ENCODE data around the gene CPA3. TPM values are rescaled to one million over a fixed set of nuclear protein-coding genes. Genes with fewer than 3 reads are reported as not detected.

Gene CPA3
- total RNA-seq, 4 donors from 2014 or later = 0.19 to 66.8 (median 7.1) TPM

GRCh38 chr3:148880681-148881080 lies 15.6 kb downstream of the CPA3 start:
- intact Hi-C loops (cut with DNase I) = no loop called here
- no peak for DNase-seq

GRCh38 chr3:148881286-148881685 lies 16.2 kb downstream of the CPA3 start:
- 91% methylated on average over 2 of the region's 2 CpGs for WGBS, 2 donors
- Histone ChIP-seq H3K4me3 (no peak overlapping the region), H3K36me3 (no peaks in the 10 kb centered on the region), H3K27ac (no peak overlapping the region), H3K4me1 (no peaks in the 10 kb centered on the region), H3K9me3 (no peaks in the 10 kb centered on the region), H3K27me3 (no peaks in the 10 kb centered on the region)
- TF ChIP-seq CTCF (IDR thresholded peaks at IDR 0.05) (no peak), POLR2A (IDR thresholded peaks at IDR 0.05) (no peak)
- no peak for DNase-seq
- intact Hi-C loops (cut with DNase I) = no loop called here

More at GRCh38 chr3:148880681-148881080, 15.6 kb downstream of the CPA3 start:
- TF ChIP-seq POLR2A (IDR thresholded peaks at IDR 0.05) = no peak
- TF ChIP-seq CTCF (IDR thresholded peaks at IDR 0.05) = no peak
- Histone ChIP-seq H3K9me3 (no peaks in the 10 kb centered on the region), H3K4me3 (no peak overlapping the region), H3K36me3 (no peaks in the 10 kb centered on the region), H3K4me1 (no peaks in the 10 kb centered on the region), H3K27ac (no peak overlapping the region), H3K27me3 (no peaks in the 10 kb centered on the region)

GRCh38 chr3:148882288-148882687 lies 17.2 kb downstream of the CPA3 start:
- TF ChIP-seq CTCF (IDR thresholded peaks at IDR 0.05) = no peak
- no peak for TF ChIP-seq POLR2A (IDR thresholded peaks at IDR 0.05)
- WGBS, 2 donors = 13 to 16% methylated on average over 4 of the region's 4 CpGs
- H3K27ac ChIP-seq = no peak overlapping the region
- DNase-seq = no peak
- H3K27me3 ChIP-seq = no peaks in the 10 kb centered on the region
- no peaks in the 10 kb centered on the region for H3K9me3 ChIP-seq
- no peaks in the 10 kb centered on the region for H3K4me1 ChIP-seq
- intact Hi-C loops (cut with DNase I) = no loop called here
- no peaks in the 10 kb centered on the region for H3K36me3 ChIP-seq
- H3K4me3 ChIP-seq = no peak overlapping the region

GRCh38 chr3:148883163-148883562 lies 18.1 kb downstream of the CPA3 start:
- intact Hi-C loops (cut with DNase I) = no loop called here
- DNase-seq = no peak

GRCh38 chr3:148884261-148884660 lies 19.2 kb downstream of the CPA3 start:
- Histone ChIP-seq H3K4me1 (no peaks in the 10 kb centered on the region), H3K27me3 (no peaks in the 10 kb centered on the region), H3K36me3 (no peaks in the 10 kb centered on the region), H3K4me3 (no peak overlapping the region), H3K9me3 (no peaks in the 10 kb centered on the region), H3K27ac (no peak overlapping the region)
- intact Hi-C loops (cut with DNase I) = no loop called here
- DNase-seq = no peak
- TF ChIP-seq POLR2A (IDR thresholded peaks at IDR 0.05) = no peak
- no peak for TF ChIP-seq CTCF (IDR thresholded peaks at IDR 0.05)

More at GRCh38 chr3:148883163-148883562, 18.1 kb downstream of the CPA3 start:
- WGBS, 2 donors = 86 to 100% methylated on average over 1 of the region's 1 CpG
- TF ChIP-seq CTCF (IDR thresholded peaks at IDR 0.05) (no peak), POLR2A (IDR thresholded peaks at IDR 0.05) (no peak)
- no peak overlapping the region for H3K27ac ChIP-seq
- no peaks in the 10 kb centered on the region for H3K9me3 ChIP-seq
- no peak overlapping the region for H3K4me3 ChIP-seq
- H3K4me1 ChIP-seq = no peaks in the 10 kb centered on the region
- H3K27me3 ChIP-seq = no peaks in the 10 kb centered on the region
- H3K36me3 ChIP-seq = no peaks in the 10 kb centered on the region

Data from esophagus squamous epithelium (tissue), 5 donors.